DND-41 (cell line): ENCODE measurements around the gene GFY.

ENCODE experiments used
- ATAC-seq: fragments of 200-7000 bp; cut with Tn5 transposase; 3 replicates; pipeline ENCODE4 v1.9.1; 2021; ENCODE audit warnings: low read depth; ENCODE audit not compliant: insufficient read depth
- DNase-seq: peaks from one replicate; pipeline ENCODE4 v3.0.0-alpha.2; 2020
- H2AFZ ChIP-seq: 2 replicates; pipeline ENCODE4 v1.6.0; 2012; ENCODE audit warnings: low read depth, low read length
- H3K27ac ChIP-seq: 2 replicates; pipeline ENCODE4 v1.5.1; 2012; ENCODE audit warnings: low read length, inconsistent platforms
- H3K27me3 ChIP-seq: fragments of 200-600 bp; sonication (generic); 2 replicates; pipeline ENCODE4 v1.6.0; 2012; ENCODE audit warnings: low read length, mild to moderate bottlenecking, inconsistent platforms; ENCODE audit not compliant: insufficient read depth, poor library complexity
- H3K36me3 ChIP-seq: 2 replicates; pipeline ENCODE4 v1.5.1; 2012; ENCODE audit warnings: low read length, inconsistent platforms; ENCODE audit not compliant: insufficient read depth
- H3K4me1 ChIP-seq: 2 replicates; pipeline ENCODE4 v1.5.1; 2012; ENCODE audit warnings: mild to moderate bottlenecking, low read length; ENCODE audit not compliant: insufficient read depth
- H3K4me2 ChIP-seq: 2 replicates; pipeline ENCODE4 v1.6.0; 2012; ENCODE audit warnings: mild to moderate bottlenecking, moderate library complexity, low read length, inconsistent platforms; ENCODE audit not compliant: insufficient read depth
- H3K4me3 ChIP-seq, 2 experiments: fragments of 200-600 bp in 1 of 2; shearing (Covaris generic) in 1 of 2; 2 replicates each; pipeline ENCODE4 v1.5.1; 2012 to 2016; ENCODE audit warnings: inconsistent platforms in 2 of 2, low read length in 2 of 2, mild to moderate bottlenecking in 2 of 2, low read depth in 1 of 2, moderate library complexity in 1 of 2
- H3K79me2 ChIP-seq: 2 replicates; pipeline ENCODE4 v1.6.0; 2012; ENCODE audit warnings: low read length, inconsistent platforms; ENCODE audit not compliant: insufficient read depth
- H3K9ac ChIP-seq: 2 replicates; pipeline ENCODE4 v1.6.0; 2012; ENCODE audit warnings: low read depth, mild to moderate bottlenecking, inconsistent platforms, low read length, moderate library complexity
- H3K9me3 ChIP-seq: 2 replicates; pipeline ENCODE4 v1.5.1; 2012; ENCODE audit warnings: low read length, moderate library complexity, mild to moderate bottlenecking, inconsistent platforms; ENCODE audit not compliant: insufficient read depth, severe bottlenecking
- H4K20me1 ChIP-seq: 2 replicates; pipeline ENCODE4 v1.6.0; 2012; ENCODE audit warnings: low read length; ENCODE audit not compliant: insufficient read depth
- CTCF ChIP-seq: IDR thresholded peaks from 2 replicates; pipeline ENCODE4 v1.5.1; 2012; ENCODE audit warnings: borderline replicate concordance, low read length, moderate library complexity, mild to moderate bottlenecking; ENCODE audit not compliant: poor library complexity, severe bottlenecking; ENCODE audit errors: extremely low read depth
- EZH2 ChIP-seq: IDR thresholded peaks from 3 replicates; pipeline ENCODE4 v1.6.1; 2012; ENCODE audit warnings: borderline replicate concordance, low read depth, mild to moderate bottlenecking, moderate library complexity, low read length, inconsistent platforms; ENCODE audit not compliant: severe bottlenecking

GFY gene

GRCh38 chr19:49425178-49425577, at the start of gene GFY:
Gene GFY, plus strand, starts transcription at chr19:49425388. Its CDS starts 1,043 bp downstream, at chr19:49426431.
- H3K27me3 ChIP-seq, result no peaks in the 10 kb centered on the region
- H2AFZ ChIP-seq, result no peak within 1 kb of the TSS
- H3K27ac ChIP-seq, result no peak within 1 kb of the TSS
- DNase-seq (no peak), ATAC-seq (no peak)
- TF ChIP-seq EZH2 (no peak), CTCF (no peak)
- H3K4me1 ChIP-seq, result peaks cover 7% of the 10 kb centered on the region; the same call in 1 of the 2 replicates
- no peaks in the 10 kb centered on the region for H3K79me2 ChIP-seq
- H3K4me2 ChIP-seq, result no peak within 1 kb of the TSS
- no peak within 1 kb of the TSS for H3K4me3 ChIP-seq
- H3K36me3 ChIP-seq, result no peaks in the 10 kb centered on the region
- no peak within 1 kb of the TSS for H3K9ac ChIP-seq
- no peaks in the 10 kb centered on the region for H4K20me1 ChIP-seq
- no peaks in the 10 kb centered on the region for H3K9me3 ChIP-seq

- no peak overlapping the region for H3K27ac ChIP-seq
- no peak overlapping the region for H2AFZ ChIP-seq
- no peak for TF ChIP-seq EZH2
- no peak for TF ChIP-seq CTCF
- no peak overlapping the region for H3K4me2 ChIP-seq
- H3K4me1 ChIP-seq, result no peaks in the 10 kb centered on the region
- ATAC-seq (no peak), DNase-seq (no peak)
- no peaks in the 10 kb centered on the region for H3K9me3 ChIP-seq
- H3K36me3 ChIP-seq, result no peaks in the 10 kb centered on the region
- H3K27me3 ChIP-seq, result no peaks in the 10 kb centered on the region
- no peaks in the 10 kb centered on the region for H3K79me2 ChIP-seq
- no peak overlapping the region for H3K4me3 ChIP-seq
- no peak overlapping the region for H3K9ac ChIP-seq
- no peaks in the 10 kb centered on the region for H4K20me1 ChIP-seq
Measured at GRCh38 chr19:49378512-49378911, 46.7 kb upstream of the GFY start.

GRCh38 chr19:49380391-49380790, 44.8 kb upstream of the GFY start:
- no peaks in the 10 kb centered on the region for H3K27me3 ChIP-seq
- H3K4me2 ChIP-seq, result no peak overlapping the region
- H3K79me2 ChIP-seq, result no peaks in the 10 kb centered on the region
- no peaks in the 10 kb centered on the region for H4K20me1 ChIP-seq
- no peak for DNase-seq
- TF ChIP-seq EZH2 (no peak), CTCF (no peak)
- H3K4me1 ChIP-seq, result no peaks in the 10 kb centered on the region
- no peak overlapping the region for H2AFZ ChIP-seq
- ATAC-seq, result no peak
- H3K9me3 ChIP-seq, result no peaks in the 10 kb centered on the region
- H3K36me3 ChIP-seq, result no peaks in the 10 kb centered on the region
- H3K27ac ChIP-seq, result no peak overlapping the region
- no peak overlapping the region for H3K9ac ChIP-seq
- no peak overlapping the region for H3K4me3 ChIP-seq

- ATAC-seq (no peak), DNase-seq (no peak)
- Histone ChIP-seq H3K27ac (no peak overlapping the region), H3K9ac (no peak overlapping the region), H2AFZ (no peak overlapping the region), H4K20me1 (no peaks in the 10 kb centered on the region), H3K4me3 (no peak overlapping the region), H3K27me3 (no peaks in the 10 kb centered on the region), H3K79me2 (no peaks in the 10 kb centered on the region), H3K4me2 (no peak overlapping the region), H3K4me1 (no peaks in the 10 kb centered on the region), H3K36me3 (no peaks in the 10 kb centered on the region), H3K9me3 (no peaks in the 10 kb centered on the region)
- TF ChIP-seq EZH2 (no peak), CTCF (no peak)
Measured at GRCh38 chr19:49382639-49383038, 42.5 kb upstream of the GFY start.
